Activated CD8-positive, alpha-beta T cell treated with anti-CD3 and anti-CD28 coated beads for 36 hours (primary cell): Measurements from ENCODE around the gene GOLT1A. TPM values are rescaled to one million over a fixed set of nuclear protein-coding genes. Genes with fewer than 3 reads are reported as not detected.
"Not testable (repeated sequence)": the region's sequence is repeated elsewhere in the genome, so short reads cannot be mapped to it uniquely, and the experiment has no call there.

Experiments used
- ATAC-seq: fragments of 200-7000 bp; cut with Tn5 transposase; one replicate; pipeline ENCODE4 v1.10.0; 2021; ENCODE audit warnings: mild to moderate bottlenecking, moderate library complexity
- CTCF ChIA-PET: fragments of 350-600 bp; sonication (Branson Sonifier 250); formaldehyde crosslinking; loops from one replicate; lab custom pipeline; 2021; ENCODE audit warnings: antibody characterized with exemption; lab: Charles Lee
- POLR2A ChIA-PET: fragments of 350-600 bp; sonication (Branson Sonifier 250); formaldehyde crosslinking; loops from one replicate; lab custom pipeline; 2021; ENCODE audit warnings: antibody characterized with exemption; lab: Charles Lee
- DNase-seq: peaks from one replicate; pipeline ENCODE4 v3.0.0-alpha.2; 2020
- H3K27ac Mint-ChIP-seq: one replicate; pipeline ENCODE4 v1.8.0; 2021; ENCODE audit warnings: mild to moderate bottlenecking, mixed read lengths
- H3K27me3 Mint-ChIP-seq: one replicate; pipeline ENCODE4 v1.8.0; 2021; ENCODE audit warnings: mixed read lengths
- H3K36me3 Mint-ChIP-seq: one replicate; pipeline ENCODE4 v1.8.0; 2021; ENCODE audit warnings: low read depth, mixed read lengths
- H3K4me1 Mint-ChIP-seq: one replicate; pipeline ENCODE4 v1.8.0; 2021; ENCODE audit warnings: low read depth, mixed read lengths
- H3K4me3 Mint-ChIP-seq: one replicate; pipeline ENCODE4 v1.8.0; 2021; ENCODE audit warnings: mild to moderate bottlenecking, moderate library complexity, mixed read lengths
- H3K9me3 Mint-ChIP-seq: one replicate; pipeline ENCODE4 v1.8.0; 2021; ENCODE audit warnings: mixed read lengths
- CTCF ChIP-seq: fragments of 200-600 bp; IDR thresholded peaks from one replicate; pipeline ENCODE4 v1.8.0; 2022; ENCODE audit warnings: antibody characterized with exemption, mild to moderate bottlenecking
- intact Hi-C: fragments of 100-400 bp; cut with micrococcal nuclease; formaldehyde crosslinking; loops from one replicate; pipeline ENCODE4 v1.10.0; 2022
- total RNA-seq, 2 experiments: library from RNA; stranded (reverse); gene quantifications; one replicate each; pipeline ENCODE4 v1.2.3, GENCODE V29; 2021

GOLT1A gene
- total RNA-seq, 2 experiments from 2014 or later, result not detected

- Mint-ChIP-seq H3K36me3 (no peaks in the 10 kb centered on the region), H3K9me3 (no peaks in the 10 kb centered on the region), H3K4me3 (no peak overlapping the region), H3K27ac (no peak overlapping the region), H3K4me1 (no peaks in the 10 kb centered on the region), H3K27me3 (no peaks in the 10 kb centered on the region)
- ATAC-seq (no peak), DNase-seq (no peak)
- no peak for TF ChIP-seq CTCF
- POLR2A ChIA-PET, result interaction anchor here (1.0 kb wide), 1 partner anchor 11 kb away, joined by 3 read pairs; no protein-coding TSS in a partner anchor
- CTCF ChIA-PET, result interaction anchor here (1.5 to 2.6 kb wide), 2 partner anchors 16 to 36 kb away, joined by 3 to 7 read pairs; no protein-coding TSS in a partner anchor
- intact Hi-C loops, result no loop called here
These were observed 29.1 kb upstream of the GOLT1A start for GRCh38 chr1:204242920-204243319.

- H3K36me3 Mint-ChIP-seq, result no peaks in the 10 kb centered on the region
- no peak overlapping the region for H3K27ac Mint-ChIP-seq
- no peak for DNase-seq
- ChIA-PET CTCF (interaction anchor here (1.5 to 2.6 kb wide), 2 partner anchors 35 to 156 kb away, joined by 4 to 7 read pairs; no protein-coding TSS in a partner anchor), POLR2A (no interaction called here)
- intact Hi-C loops, result no loop called here
- no peaks in the 10 kb centered on the region for H3K4me1 Mint-ChIP-seq
- ATAC-seq, result no peak
- TF ChIP-seq CTCF, result no peak
- H3K4me3 Mint-ChIP-seq, result no peak overlapping the region
- H3K27me3 Mint-ChIP-seq, result no peaks in the 10 kb centered on the region
- H3K9me3 Mint-ChIP-seq, result no peaks in the 10 kb centered on the region
These were observed 28.1 kb upstream of the GOLT1A start for GRCh38 chr1:204241914-204242313.

GRCh38 chr1:204241050-204241449 is 27.3 kb upstream of the GOLT1A start:
- H3K27ac Mint-ChIP-seq, result no peak overlapping the region

GRCh38 chr1:204240233-204240632 is 26.4 kb upstream of the GOLT1A start:
- ChIA-PET POLR2A (no interaction called here), CTCF (interaction anchor here (1.1 to 2.6 kb wide), 2 partner anchors 18 to 33 kb away, joined by 3 to 7 read pairs; no protein-coding TSS in a partner anchor)
- Mint-ChIP-seq H3K4me3 (no peak overlapping the region), H3K4me1 (no peaks in the 10 kb centered on the region), H3K9me3 (no peaks in the 10 kb centered on the region), H3K36me3 (no peaks in the 10 kb centered on the region), H3K27ac (no peak overlapping the region), H3K27me3 (peaks cover 1% of the 10 kb centered on the region)
- intact Hi-C loops, result no loop called here
- no peak for DNase-seq
- no peak for ATAC-seq
- no peak for TF ChIP-seq CTCF

More at GRCh38 chr1:204241050-204241449, 27.3 kb upstream of the GOLT1A start:
- intact Hi-C loops, result no loop called here
- DNase-seq (no peak), ATAC-seq (no peak)
- Mint-ChIP-seq H3K36me3 (no peaks in the 10 kb centered on the region), H3K9me3 (no peaks in the 10 kb centered on the region), H3K27me3 (peaks cover 1% of the 10 kb centered on the region), H3K4me1 (no peaks in the 10 kb centered on the region), H3K4me3 (no peak overlapping the region)
- no peak for TF ChIP-seq CTCF
- CTCF ChIA-PET, result interaction anchor here (1.0 to 2.6 kb wide), 4 partner anchors 17 to 157 kb away, joined by 3 to 7 read pairs (median 4); partner anchors contain the start of gene GOLT1A
- POLR2A ChIA-PET, result no interaction called here

- POLR2A ChIA-PET, CTCF ChIA-PET: not testable (repeated sequence)
These were observed 25.6 kb upstream of the GOLT1A start for GRCh38 chr1:204239401-204239800.

GRCh38 chr1:204238520-204238919 is 24.7 kb upstream of the GOLT1A start:
- H3K4me3 Mint-ChIP-seq, H3K27me3 Mint-ChIP-seq, H3K4me1 Mint-ChIP-seq, H3K27ac Mint-ChIP-seq, ATAC-seq, H3K9me3 Mint-ChIP-seq, CTCF ChIA-PET, POLR2A ChIA-PET, intact Hi-C loops, H3K36me3 Mint-ChIP-seq, DNase-seq: not testable (repeated sequence)

More at GRCh38 chr1:204239401-204239800, 25.6 kb upstream of the GOLT1A start:
- DNase-seq, H3K4me3 Mint-ChIP-seq, intact Hi-C loops, ATAC-seq, H3K27ac Mint-ChIP-seq, H3K9me3 Mint-ChIP-seq, H3K4me1 Mint-ChIP-seq, H3K27me3 Mint-ChIP-seq, H3K36me3 Mint-ChIP-seq: not testable (repeated sequence)

GRCh38 chr1:204237515-204237914 is 23.7 kb upstream of the GOLT1A start:
- H3K9me3 Mint-ChIP-seq, intact Hi-C loops, POLR2A ChIA-PET: not testable (repeated sequence)

More at GRCh38 chr1:204237515-204237914, 23.7 kb upstream of the GOLT1A start:
- DNase-seq, H3K27me3 Mint-ChIP-seq, H3K36me3 Mint-ChIP-seq, H3K4me3 Mint-ChIP-seq, H3K4me1 Mint-ChIP-seq, H3K27ac Mint-ChIP-seq, ATAC-seq: not testable (repeated sequence)
- CTCF ChIA-PET, result interaction anchor here (1.1 to 1.7 kb wide), 2 partner anchors 126 to 161 kb away, joined by 3 to 7 read pairs; no protein-coding TSS in a partner anchor
